NK-92 treated with Interleukin-12 subunit alpha and Interleukin-12 subunit beta, amount 100 ng/mL, for 24 hours (cell line): ENCODE data around the gene AKAP14.
"Not testable (repeated sequence)": the region's sequence is repeated elsewhere in the genome, so short reads cannot be mapped to it uniquely, and the experiment has no call there.

ENCODE experiments used
- DNase-seq: peaks from one replicate; lab custom pipeline; 2025; lab: John Stamatoyannopoulos, UW

The AKAP14 gene

DNA sequence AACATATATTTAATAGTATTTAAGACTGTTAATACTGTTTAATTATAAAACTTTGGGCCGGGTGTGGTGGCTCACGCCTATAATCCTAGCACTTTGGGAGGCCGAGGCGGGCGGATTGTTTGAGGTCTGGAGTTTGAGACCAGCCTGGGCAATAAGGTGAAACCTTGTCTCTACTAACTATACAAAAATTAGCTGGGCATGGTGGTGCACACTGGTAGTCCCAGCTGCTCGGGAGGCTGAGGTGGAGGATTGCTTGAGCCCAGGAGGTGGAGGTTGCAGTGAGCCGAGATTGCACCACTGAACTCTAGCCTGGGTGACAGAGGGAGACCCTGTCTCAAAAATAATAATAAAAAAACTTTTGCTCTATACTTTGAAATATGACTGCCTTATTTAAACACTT lies 26.7 kb downstream of the AKAP14 start:
- DNase-seq = not testable (repeated sequence)

DNA sequence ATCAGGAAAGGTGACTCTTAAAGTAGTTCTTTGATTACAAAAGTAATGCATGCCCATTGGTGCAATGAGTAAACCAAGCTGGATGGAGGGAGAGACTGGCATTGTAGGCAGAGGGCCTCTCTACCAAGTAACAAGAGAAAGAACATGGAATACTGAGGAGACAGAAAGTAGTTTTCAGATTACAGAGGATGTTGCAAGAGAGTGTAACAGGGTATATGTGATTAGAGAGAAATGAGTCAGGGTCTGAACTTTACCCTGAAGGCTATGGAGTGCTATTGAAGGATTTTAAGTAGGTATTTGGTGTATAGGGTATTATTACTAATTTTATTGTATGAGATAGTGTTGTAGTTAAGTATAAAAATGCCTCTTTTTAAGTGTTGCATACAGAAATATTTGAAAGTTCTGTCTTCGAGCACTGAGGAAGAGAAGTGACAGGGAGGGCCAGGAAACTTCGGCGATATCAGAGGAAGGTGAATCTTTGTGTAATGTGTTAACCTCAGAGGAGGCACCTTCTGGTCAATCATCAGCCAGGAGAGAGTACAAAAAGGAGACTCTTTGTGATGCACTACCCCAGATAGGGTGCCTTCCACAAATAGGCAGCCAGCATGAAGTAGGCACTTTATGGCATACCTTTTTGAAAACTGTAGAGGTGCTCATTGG lies 39.7 kb downstream of the AKAP14 start:
- DNase-seq = no peak

DNA sequence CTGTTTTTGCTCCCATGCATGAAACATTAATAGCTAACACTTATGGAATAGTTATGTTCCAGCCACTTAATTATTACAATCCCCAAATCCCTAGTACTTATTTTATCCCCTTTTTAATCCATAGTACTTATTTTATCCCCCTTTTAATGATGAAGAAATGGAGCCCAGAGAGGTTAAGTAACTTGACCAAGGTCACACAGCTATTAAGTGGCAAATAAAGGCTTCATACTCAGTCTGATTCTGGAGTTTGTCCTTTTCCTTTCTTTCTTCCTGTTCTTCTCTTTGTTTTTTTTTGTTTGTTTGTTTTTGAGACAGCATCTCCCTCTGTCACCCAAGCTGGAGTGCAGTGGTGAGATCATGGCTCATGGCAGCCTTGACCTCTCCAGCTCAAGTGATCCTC lies 45.6 kb downstream of the AKAP14 start:
- DNase-seq = no peak

DNA sequence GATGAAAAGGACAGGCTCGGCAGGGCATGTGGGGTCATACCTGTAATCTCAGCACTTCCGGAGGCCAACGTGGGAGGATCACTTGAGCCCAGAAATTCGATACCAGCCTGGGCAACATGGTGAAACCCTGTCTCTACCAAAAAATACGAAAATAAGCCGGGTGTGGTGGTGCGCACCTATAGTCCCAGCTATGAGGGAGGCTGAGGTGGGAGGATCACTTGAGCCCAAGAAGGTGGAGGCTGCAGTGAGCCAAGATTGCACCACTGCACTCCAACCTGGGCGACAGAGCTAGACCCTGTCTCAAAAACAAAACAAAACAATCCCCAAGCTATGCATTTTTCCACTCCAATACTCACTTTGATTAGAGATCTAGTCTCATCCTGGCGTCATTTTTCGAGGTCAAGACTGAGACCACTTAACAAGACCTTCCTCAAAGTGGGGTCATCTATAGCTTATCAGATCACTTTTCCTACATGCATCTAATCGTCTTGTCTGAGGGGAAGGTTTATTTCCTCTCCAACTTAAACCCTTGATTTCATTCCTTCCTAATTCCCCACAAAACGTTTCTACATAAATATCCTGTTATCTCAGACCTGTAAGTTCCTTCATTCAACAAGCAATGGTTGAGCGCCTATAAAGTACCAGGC lies 46.6 kb downstream of the AKAP14 start:
- no peak for DNase-seq

DNA sequence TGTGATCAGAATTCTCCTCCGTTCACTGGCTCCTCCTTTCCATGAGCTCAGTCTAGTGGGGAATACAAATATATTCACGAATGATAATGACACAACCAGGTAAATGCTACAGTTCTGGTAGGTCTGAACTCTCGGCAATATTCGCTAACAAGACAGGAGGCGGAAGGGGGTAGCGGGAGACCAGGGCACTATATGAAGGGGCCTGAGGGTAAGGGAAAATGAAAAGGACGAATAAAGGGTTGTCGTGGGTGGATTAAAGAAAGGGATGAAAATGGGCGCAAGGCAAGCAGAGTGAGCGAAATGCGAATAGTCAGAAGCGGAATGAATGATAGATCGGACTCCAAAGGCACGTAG lies 47.1 kb downstream of the AKAP14 start:
- DNase-seq = no peak

DNA sequence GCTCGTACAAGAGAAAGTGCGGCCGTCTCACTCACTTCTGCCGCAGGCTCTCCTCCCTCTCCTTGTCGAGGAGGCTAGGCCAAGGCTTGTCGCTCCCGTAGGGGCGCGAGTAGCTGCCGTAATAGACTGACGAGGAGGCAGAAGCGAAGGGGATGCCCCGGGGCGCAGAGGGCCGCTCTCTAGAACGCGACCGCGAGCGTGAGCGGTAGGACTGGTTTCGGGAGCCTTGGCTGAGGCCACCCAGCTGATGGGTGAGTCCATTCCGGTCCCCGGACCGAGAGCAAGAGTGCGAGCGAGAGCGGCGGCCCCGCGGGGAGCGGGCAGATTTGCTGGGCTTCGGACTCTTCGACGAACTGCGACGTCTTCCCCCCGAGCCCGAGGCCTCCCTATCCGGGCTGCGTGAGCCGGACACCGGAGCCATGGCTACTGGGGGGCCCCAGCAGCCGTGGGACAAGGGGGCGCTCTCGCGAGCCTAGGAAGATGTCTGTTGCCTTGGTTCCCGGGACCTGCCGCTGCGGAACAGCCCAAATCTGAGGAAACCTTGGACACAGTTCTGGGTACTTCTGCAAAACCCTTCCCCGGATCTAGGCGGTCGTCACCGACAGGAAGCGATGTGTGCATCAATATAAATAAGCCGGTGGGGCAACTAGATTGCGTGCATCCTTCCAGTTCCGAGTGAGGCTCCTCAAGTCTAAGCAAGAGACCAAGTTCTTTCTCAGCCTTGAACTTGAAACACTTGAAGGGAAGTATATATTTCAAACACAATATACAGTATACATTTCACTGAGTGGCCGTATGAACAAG lies 47.7 kb downstream of the AKAP14 start, which contains the start of gene NKAP:
Gene NKAP, minus strand, starts transcription at position 567 of the 804 bp plus-strand sequence. Its CDS starts 146 bp downstream, at position 421.
- peak; percentile 48 for DNase-seq

DNA sequence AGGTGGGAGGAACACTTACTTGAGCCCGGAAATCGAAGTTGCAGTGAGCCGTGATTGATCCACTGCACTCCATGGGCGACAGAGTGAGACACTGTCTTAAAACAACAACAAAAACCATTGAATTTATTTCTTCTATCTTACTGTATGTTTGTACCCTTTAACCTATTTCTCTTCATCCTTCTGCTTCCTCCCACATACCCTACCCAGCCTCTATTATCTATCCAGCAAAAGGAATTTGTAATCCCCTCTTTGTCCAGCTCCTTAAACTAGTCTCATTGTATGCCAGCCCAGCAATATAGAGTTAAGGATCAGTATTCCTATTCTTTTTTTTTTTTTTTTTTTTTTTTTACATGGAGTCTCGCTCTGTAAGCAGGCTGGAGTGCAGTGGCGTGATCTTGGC lies 49.8 kb downstream of the AKAP14 start:
- DNase-seq = no peak

DNA sequence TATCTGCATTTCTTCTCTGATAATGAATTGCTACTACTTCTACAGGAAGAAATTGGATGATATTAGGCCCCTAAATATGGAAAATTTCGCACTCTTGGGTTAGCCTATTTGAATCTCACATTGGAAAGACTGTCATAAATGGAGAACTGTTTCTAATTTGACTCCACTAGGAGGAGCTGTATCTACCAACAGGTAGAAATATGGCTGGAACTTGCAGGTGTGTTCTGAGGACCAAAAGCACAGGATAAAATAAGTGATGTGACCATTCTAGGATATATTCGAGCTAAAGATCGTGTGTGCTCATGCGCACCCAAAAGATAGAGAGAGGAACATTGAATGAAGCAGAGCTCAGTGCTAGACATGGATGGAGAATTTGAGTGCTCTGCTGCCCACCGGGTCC lies 52.7 kb downstream of the AKAP14 start:
- no peak for DNase-seq

DNA sequence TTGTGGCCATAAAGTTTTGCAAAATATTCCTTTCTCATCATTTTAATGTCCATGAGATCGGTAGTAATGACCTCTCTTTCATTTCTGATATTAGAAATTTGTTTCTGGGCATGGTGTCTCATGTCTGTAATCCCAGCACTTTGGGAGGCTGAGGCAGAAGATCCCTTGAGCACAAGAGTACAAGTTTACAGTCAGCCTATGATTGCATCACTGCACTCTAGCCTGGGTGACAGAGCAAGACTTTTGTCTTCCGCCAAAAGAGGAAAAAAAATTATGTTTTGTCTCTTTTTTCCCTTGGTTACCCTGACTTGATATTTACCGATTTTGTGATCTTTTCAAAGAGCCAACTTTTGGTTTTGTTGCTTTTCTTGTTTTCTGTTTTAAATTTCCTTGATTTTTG lies 58.7 kb downstream of the AKAP14 start:
- no peak for DNase-seq

DNA sequence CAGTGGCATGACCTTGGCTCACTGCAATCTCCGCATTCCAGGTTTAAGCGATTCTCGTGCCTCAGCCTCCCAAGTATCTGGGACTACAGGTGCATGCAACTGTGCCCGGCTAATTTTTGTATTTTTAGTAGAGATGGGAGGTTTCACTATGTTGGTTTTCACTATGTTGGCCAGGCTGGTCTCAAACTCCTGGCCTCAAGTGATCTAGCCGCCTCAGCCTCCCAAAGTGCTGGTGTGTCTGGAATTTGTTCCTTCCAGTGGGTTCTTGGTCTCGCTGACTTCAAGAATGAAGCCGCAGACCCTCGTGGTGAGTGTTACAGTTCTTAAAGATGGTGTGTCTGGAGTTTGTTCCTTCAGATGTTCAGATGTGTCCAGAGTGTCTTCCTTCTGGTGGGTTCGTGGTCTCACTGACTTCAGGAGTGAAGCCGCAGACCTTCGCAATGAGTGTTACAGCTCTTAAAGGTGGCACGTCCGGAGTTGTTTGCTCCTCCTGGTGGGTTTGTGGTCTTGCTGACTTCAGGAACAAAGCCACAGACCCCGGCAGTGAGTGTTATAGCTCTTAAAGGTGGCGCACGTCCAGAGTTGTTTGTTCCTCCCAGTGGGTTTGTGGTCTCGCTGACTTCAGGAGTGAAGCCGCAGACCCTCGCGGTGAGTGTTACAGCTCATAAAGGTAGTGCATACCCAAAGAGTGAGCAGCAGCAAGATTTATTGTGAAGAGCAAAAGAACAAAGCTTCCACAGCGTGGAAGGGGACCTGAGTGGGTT lies 60.3 kb downstream of the AKAP14 start:
- not testable (repeated sequence) for DNase-seq

DNA sequence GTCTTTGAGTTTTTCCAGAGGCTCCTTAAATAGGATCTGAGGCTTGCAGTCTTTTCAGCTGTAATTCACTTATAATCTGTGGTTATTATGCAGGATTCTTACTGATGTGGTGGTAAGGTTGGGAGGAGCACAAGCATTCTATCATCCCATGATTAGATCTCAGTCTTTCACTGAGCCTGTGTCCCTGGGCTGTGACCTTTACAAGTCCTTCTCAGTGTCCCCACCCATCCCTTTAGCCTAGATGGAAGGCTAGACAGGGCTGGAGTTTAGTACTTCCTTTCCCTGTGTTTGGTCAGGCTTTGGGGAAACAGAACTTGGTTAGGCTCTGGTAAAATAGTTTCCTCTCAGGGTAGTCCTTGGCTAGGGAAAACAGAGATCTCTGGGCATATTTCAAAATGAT lies 64.9 kb downstream of the AKAP14 start:
- no peak for DNase-seq

DNA sequence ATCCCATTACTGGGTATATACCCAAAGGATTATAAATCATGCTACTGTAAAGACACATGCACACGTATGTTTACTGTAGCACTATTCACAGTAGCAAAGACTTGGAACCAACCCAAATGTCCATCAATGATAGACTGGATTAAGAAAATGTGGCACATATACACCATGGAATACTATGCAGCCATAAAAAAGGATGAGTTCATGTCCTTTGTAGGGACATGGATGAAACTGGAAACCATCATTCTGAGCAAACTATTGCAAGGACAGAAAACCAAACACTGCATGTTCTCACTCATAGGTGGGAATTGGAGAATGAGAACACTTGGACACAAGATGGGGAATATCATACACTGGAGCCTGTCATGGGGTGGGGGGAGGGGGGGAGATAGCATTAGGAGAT lies 71.1 kb downstream of the AKAP14 start:
- DNase-seq = not testable (repeated sequence)
